Endothelial cell of umbilical vein (primary cell): ENCODE measurements around the gene ELMOD3. TPM values are rescaled to one million over a fixed set of nuclear protein-coding genes. Genes with fewer than 3 reads are reported as not detected.

ENCODE experiments used
- BruUV-seq: library from RNA; stranded (reverse); fragments of 400-500 nt; replicated peaks from 2 replicates; lab custom pipeline; 2021; lab: Mats Ljungman, UMichigan
- CTCF ChIA-PET: fragments of 300-600, 350-600 bp; sonication (Branson Sonifier 250); formaldehyde crosslinking; loops from one replicate; lab custom pipeline; 2021; ENCODE audit warnings: antibody characterized with exemption, inconsistent platforms; lab: Charles Lee
- POLR2A ChIA-PET: fragments of 300-600, 350-600 bp; sonication (Branson Sonifier 250); formaldehyde crosslinking; loops from one replicate; lab custom pipeline; 2021; ENCODE audit warnings: antibody characterized with exemption, inconsistent platforms; lab: Charles Lee
- DNase-seq: peaks from one replicate; pipeline ENCODE4 v3.0.0-alpha.2; 2011; ENCODE audit warnings: low read depth, low spot score
- FAIRE-seq: peaks from 2 replicates; lab custom pipeline; 2011; peaks lifted over from hg19 to GRCh38; lab: Jason Lieb, UNC
- H2AFZ ChIP-seq: 2 replicates; pipeline ENCODE4 v1.6.0; 2012; ENCODE audit warnings: low read depth, low read length, control low read depth, inconsistent platforms
- H3K27ac ChIP-seq: 2 replicates; pipeline ENCODE4 v1.5.1; 2011; ENCODE audit warnings: low read depth, mild to moderate bottlenecking, control low read depth, low read length, moderate library complexity; ENCODE audit not compliant: insufficient read depth
- H3K27me3 ChIP-seq, 2 experiments: 2 replicates each; pipeline versions ENCODE4 v1.6.0 to v1.6.1; 2011; ENCODE audit warnings: low read length in 2 of 2, mixed read lengths in 1 of 2; ENCODE audit not compliant: control insufficient read depth in 2 of 2, insufficient read depth in 2 of 2
- H3K36me3 ChIP-seq, 2 experiments: 2 replicates in 1 of 2; 3 replicates in 1 of 2; pipeline ENCODE4 v1.5.1; 2011; ENCODE audit warnings: low read length in 2 of 2, mild to moderate bottlenecking in 1 of 2, moderate library complexity in 1 of 2; ENCODE audit not compliant: control insufficient read depth in 2 of 2, insufficient read depth in 2 of 2; ENCODE audit errors: extremely low read depth in 1 of 2
- H3K4me1 ChIP-seq: 3 replicates; pipeline ENCODE4 v1.5.1; 2011; ENCODE audit warnings: mild to moderate bottlenecking, low read length; ENCODE audit not compliant: control insufficient read depth, insufficient read depth; ENCODE audit errors: extremely low read depth
- H3K4me2 ChIP-seq: 2 replicates; pipeline ENCODE4 v1.6.1; 2011; ENCODE audit warnings: low read length, control low read depth, mixed read lengths; ENCODE audit not compliant: insufficient read depth
- H3K4me3 ChIP-seq, 3 experiments: fragments of 200-600 bp in 1 of 3; sonication (generic), shearing (Covaris generic) in 1 of 3; replicated peaks in 1 of 3; 2 replicates each; pipeline ENCODE4 v1.5.1; 2011 to 2016; ENCODE audit warnings: control low read depth in 3 of 3, low read length in 3 of 3, mild to moderate bottlenecking in 2 of 3, inconsistent platforms in 1 of 3, low read depth in 1 of 3, moderate library complexity in 1 of 3; ENCODE audit not compliant: insufficient read depth in 1 of 3
- H3K79me2 ChIP-seq: 2 replicates; pipeline ENCODE4 v1.6.0; 2012; ENCODE audit warnings: low read length, inconsistent platforms; ENCODE audit not compliant: control insufficient read depth, insufficient read depth
- H3K9ac ChIP-seq: replicated peaks from 2 replicates; pipeline ENCODE3; 2011; ENCODE audit warnings: low read length, control low read depth; ENCODE audit not compliant: insufficient read depth; ENCODE audit errors: extremely low read depth
- H3K9me1 ChIP-seq: replicated peaks from 3 replicates; pipeline ENCODE4 v1.6.0; 2011; ENCODE audit warnings: mild to moderate bottlenecking, low read length; ENCODE audit not compliant: control insufficient read depth, insufficient read depth; ENCODE audit errors: extremely low read depth
- H3K9me3 ChIP-seq: replicated peaks from 2 replicates; pipeline ENCODE4 v1.5.1; 2012; ENCODE audit warnings: low read length, inconsistent platforms; ENCODE audit not compliant: control insufficient read depth, insufficient read depth
- H4K20me1 ChIP-seq: replicated peaks from 2 replicates; pipeline ENCODE3; 2011; ENCODE audit warnings: mild to moderate bottlenecking, low read length; ENCODE audit not compliant: control insufficient read depth, insufficient read depth; ENCODE audit errors: extremely low read depth
- CTCF ChIP-seq, 2 donors: IDR thresholded peaks; 1 replicate in 1 of 2; 2 replicates in 1 of 2; pipeline ENCODE4 v1.5.1; 2011; ENCODE audit warnings: low read length in 2 of 2, mild to moderate bottlenecking in 2 of 2, moderate library complexity in 2 of 2, control low read depth in 1 of 2, inconsistent platforms in 1 of 2, low read depth in 1 of 2; ENCODE audit not compliant: insufficient read depth in 1 of 2; ENCODE audit errors: extremely low read depth in 1 of 2
- EZH2 ChIP-seq: IDR thresholded peaks from 2 replicates; pipeline ENCODE4 v1.6.1; 2012; ENCODE audit warnings: borderline replicate concordance, low read depth, mild to moderate bottlenecking, moderate library complexity, low read length, inconsistent platforms; ENCODE audit not compliant: severe bottlenecking
- FOS ChIP-seq: IDR thresholded peaks from 2 replicates; pipeline ENCODE4 v1.6.1; 2011; ENCODE audit warnings: mild to moderate bottlenecking, low read length, moderate library complexity, borderline replicate concordance; ENCODE audit not compliant: insufficient read depth
- GATA2 ChIP-seq: IDR thresholded peaks from 2 replicates; pipeline ENCODE4 v1.7.0; 2011; ENCODE audit warnings: low read depth, mild to moderate bottlenecking, moderate library complexity, mixed read lengths, low read length; ENCODE audit not compliant: insufficient read length, insufficient read depth
- JUN ChIP-seq: IDR thresholded peaks from 2 replicates; pipeline ENCODE4 v1.6.1; 2011; ENCODE audit warnings: borderline replicate concordance, low read depth; ENCODE audit not compliant: insufficient read length, insufficient read depth
- MAX ChIP-seq: IDR thresholded peaks from 2 replicates; pipeline ENCODE4 v1.6.1; 2011; ENCODE audit not compliant: insufficient read depth, insufficient read length
- MYC ChIP-seq: IDR thresholded peaks from one replicate; pipeline ENCODE4 v1.6.1; 2011; ENCODE audit warnings: mild to moderate bottlenecking, low read depth, low read length
- POLR2A ChIP-seq: IDR thresholded peaks from 2 replicates; pipeline ENCODE4 v1.6.1; 2012; ENCODE audit warnings: low read depth, mild to moderate bottlenecking, control low read depth, low read length
- POLR2AphosphoS5 ChIP-seq: IDR thresholded peaks from 2 replicates; pipeline ENCODE4 v1.6.1; 2012; ENCODE audit warnings: low read depth, mild to moderate bottlenecking, control low read depth, low read length, moderate library complexity; ENCODE audit not compliant: insufficient read depth
- dilution Hi-C: fragments of 300-500 bp; cut with MboI; formaldehyde crosslinking; loops from one replicate; pipeline ENCODE4 v1.15.0; 2019; ENCODE audit warnings: low sequenced_read_pairs; ENCODE audit not compliant: extremely low pct_ligation_motif_present
- intact Hi-C: fragments of 100-400 bp; cut with micrococcal nuclease; formaldehyde crosslinking; loops from one replicate; pipeline ENCODE4 v1.10.0; 2022
- polyA plus RNA-seq, 4 experiments: library from polyadenylated mRNA; depleted of rRNA in 3 of 4; stranded (reverse) in 3 of 4; unstranded in 1 of 4; fragments of >200 nt; gene quantifications; 2 replicates each; pipeline versions ENCODE4 v1.2.1 to v1.2.3, GENCODE V29; 2011 to 2012; ENCODE audit warnings: missing spikeins in 1 of 4
- total RNA-seq: library from RNA; stranded (reverse); gene quantifications from 2 replicates; pipeline ENCODE4 v1.2.3, GENCODE V29; 2021

The ELMOD3 gene
- total and polyA plus RNA-seq, 2 donors (not counting 3 experiments of a cell fraction or from before 2014, with no cell fraction given) = 12.3 to 22.0 TPM

GRCh38 chr2:85376291-85377065 is 21.9 kb downstream of the ELMOD3 start:
- H3K4me3 ChIP-seq = no peak overlapping the region
- FAIRE-seq = no peak
- H3K36me3 ChIP-seq = peaks cover 0 to 2% of the 10 kb centered on the region in 2 experiments
- POLR2A ChIA-PET = interaction anchor here (0.6 kb wide), 1 partner anchor 23 kb away, joined by 6 read pairs; no protein-coding TSS in a partner anchor
- no peaks in the 10 kb centered on the region for H4K20me1 ChIP-seq
- H3K27ac ChIP-seq = no peak overlapping the region
- H3K27me3 ChIP-seq = no peaks in the 10 kb centered on the region
- H3K9ac ChIP-seq = no peak overlapping the region
- H3K79me2 ChIP-seq = no peaks in the 10 kb centered on the region
- H2AFZ ChIP-seq = no peak overlapping the region
- no peaks in the 10 kb centered on the region for H3K9me1 ChIP-seq
- DNase-seq = no peak
- TF ChIP-seq POLR2AphosphoS5 (no peak), FOS (no peak), MAX (no peak), GATA2 (no peak), POLR2A (no peak), EZH2 (no peak), MYC (no peak), CTCF (IDR thresholded peaks at IDR 0.05; ENCODE audit: extremely low read depth in 1 of 2, insufficient read depth in 1 of 2, low read depth in 1 of 2, low read length in 2 of 2) (no peak), JUN (no peak)
- H3K4me1 ChIP-seq = no peaks in the 10 kb centered on the region
- H3K4me2 ChIP-seq = no peak overlapping the region
- CTCF ChIA-PET = no interaction called here
- dilution Hi-C loops (no loop called here), intact Hi-C loops (no loop called here)
- H3K9me3 ChIP-seq = no peaks in the 10 kb centered on the region
- BruUV-seq = no TSS peak
